Keratinocyte (primary cell): ENCODE measurements around the gene TACR1. TPM values are rescaled to one million over a fixed set of nuclear protein-coding genes. Genes with fewer than 3 reads are reported as not detected.
"Not testable (repeated sequence)": the region's sequence is repeated elsewhere in the genome, so short reads cannot be mapped to it uniquely, and the experiment has no call there.

ENCODE experiments used
- DNase-seq: peaks from one replicate; pipeline ENCODE4 v3.0.0-alpha.2; 2011; ENCODE audit warnings: low read depth, missing footprints, low spot score
- FAIRE-seq: peaks from 2 replicates; lab custom pipeline; 2011; peaks lifted over from hg19 to GRCh38; lab: Jason Lieb, UNC
- H2AFZ ChIP-seq: 2 replicates; pipeline ENCODE4 v1.6.0; 2012; ENCODE audit warnings: low read length, control low read depth, inconsistent platforms; ENCODE audit not compliant: control insufficient read depth
- H3K27ac ChIP-seq: 2 replicates; pipeline ENCODE4 v1.5.1; 2011; ENCODE audit warnings: low read length; ENCODE audit not compliant: control insufficient read depth, insufficient read depth
- H3K27me3 ChIP-seq: 3 replicates; pipeline ENCODE4 v1.6.0; 2011; ENCODE audit warnings: low read length; ENCODE audit not compliant: control insufficient read depth, insufficient read depth; ENCODE audit errors: extremely low read depth
- H3K36me3 ChIP-seq, 2 experiments: 2 replicates in 1 of 2; 3 replicates in 1 of 2; pipeline ENCODE4 v1.5.1; 2011; ENCODE audit warnings: low read length in 2 of 2, mild to moderate bottlenecking in 1 of 2; ENCODE audit not compliant: control insufficient read depth in 2 of 2, insufficient read depth in 2 of 2; ENCODE audit errors: extremely low read depth in 1 of 2
- H3K4me1 ChIP-seq: 3 replicates; pipeline ENCODE4 v1.5.1; 2011; ENCODE audit warnings: low read length; ENCODE audit not compliant: control insufficient read depth, insufficient read depth; ENCODE audit errors: extremely low read depth
- H3K4me2 ChIP-seq: 3 replicates; pipeline ENCODE4 v1.6.0; 2011; ENCODE audit warnings: low read depth, low read length; ENCODE audit not compliant: control insufficient read depth, insufficient read depth; ENCODE audit errors: extremely low read depth
- H3K4me3 ChIP-seq, 3 experiments: fragments of 200-600 bp in 1 of 3; sonication (generic) in 1 of 3; 2 replicates in 2 of 3; 3 replicates in 1 of 3; pipeline ENCODE4 v1.5.1; 2011 to 2016; ENCODE audit warnings: low read length in 3 of 3, mild to moderate bottlenecking in 3 of 3, control low read depth in 2 of 3, inconsistent platforms in 1 of 3, low read depth in 1 of 3, mixed read lengths in 1 of 3, mixed run types in 1 of 3, moderate library complexity in 1 of 3; ENCODE audit not compliant: control insufficient read depth in 2 of 3, insufficient read depth in 2 of 3; ENCODE audit errors: extremely low read depth in 1 of 3
- H3K79me2 ChIP-seq: 2 replicates; pipeline ENCODE4 v1.6.0; 2012; ENCODE audit warnings: low read length; ENCODE audit not compliant: control insufficient read depth, insufficient read depth
- H3K9ac ChIP-seq: 3 replicates; pipeline ENCODE4 v1.6.0; 2011; ENCODE audit warnings: low read length; ENCODE audit not compliant: control insufficient read depth, insufficient read depth; ENCODE audit errors: extremely low read depth
- H3K9me1 ChIP-seq: 3 replicates; pipeline ENCODE4 v1.6.0; 2011; ENCODE audit warnings: low read length; ENCODE audit not compliant: control insufficient read depth, insufficient read depth; ENCODE audit errors: extremely low read depth
- H3K9me3 ChIP-seq: 2 replicates; pipeline ENCODE4 v1.5.1; 2012; ENCODE audit warnings: low read depth, low read length; ENCODE audit not compliant: control insufficient read depth
- H4K20me1 ChIP-seq: 3 replicates; pipeline ENCODE4 v1.6.0; 2011; ENCODE audit warnings: low read length; ENCODE audit not compliant: control insufficient read depth, insufficient read depth; ENCODE audit errors: extremely low read depth
- CTCF ChIP-seq, 3 experiments: IDR thresholded peaks in 1 of 3; conservative IDR thresholded peaks in 1 of 3; optimal IDR thresholded peaks in 1 of 3; 2 replicates in 2 of 3; 3 replicates in 1 of 3; pipeline versions ENCODE3 to v1.5.1; 2011; ENCODE audit warnings: low read length in 3 of 3, mild to moderate bottlenecking in 3 of 3, moderate library complexity in 2 of 3, control low read depth in 1 of 3, inconsistent platforms in 1 of 3; ENCODE audit not compliant: insufficient read depth in 2 of 3; ENCODE audit errors: extremely low read depth in 1 of 3
- EZH2 ChIP-seq: IDR thresholded peaks from one replicate; pipeline ENCODE4 v1.6.1; 2012; ENCODE audit warnings: inconsistent platforms, mild to moderate bottlenecking, low read length, moderate library complexity
- dilution Hi-C: fragments of 300-500 bp; cut with MboI; formaldehyde crosslinking; loops from one replicate; pipeline ENCODE4 v1.7.0; 2020; ENCODE audit warnings: low sequenced_read_pairs; ENCODE audit not compliant: extremely low pct_ligation_motif_present
- polyA minus RNA-seq, 3 experiments: library from RNA; depleted of rRNA, polyadenylated mRNA; stranded (reverse); fragments of >200 nt; gene quantifications; 1 replicate in 1 of 3; 2 replicates in 1 of 3; 3 replicates in 1 of 3; pipeline ENCODE4 v1.2.3, GENCODE V29; 2011
- polyA plus RNA-seq, 5 experiments: library from polyadenylated mRNA; depleted of rRNA in 3 of 5; stranded (reverse) in 3 of 5; stranded (forward) in 1 of 5; unstranded in 1 of 5; fragments of >200 nt; gene quantifications; 1 replicate in 1 of 5; 2 replicates in 3 of 5; 3 replicates in 1 of 5; pipeline versions ENCODE4 v1.2.1 to v1.2.3, GENCODE V29; 2011 to 2012; ENCODE audit warnings: missing spikeins in 2 of 5, low read depth in 1 of 5, low replicate concordance in 1 of 5

Gene TACR1
- not detected in 3 replicates for polyA plus RNA-seq
- not detected for polyA plus RNA-seq (2011; ENCODE audit: low read depth)
- not detected in 2 replicates for polyA plus RNA-seq (2011; cell fraction: cytosol; rRNA removed)
- polyA plus RNA-seq (2011; cell fraction: nucleus; rRNA removed): not detected in 2 replicates
- 0.03 TPM in 1 of 2 replicates, not detected in the other for polyA plus RNA-seq (2012; ENCODE audit: low replicate concordance)
- not detected in 3 replicates for polyA minus RNA-seq
- not detected for polyA minus RNA-seq (2011; cell fraction: cytosol; rRNA and poly(A)+ RNA removed)
- polyA minus RNA-seq (2011; cell fraction: nucleus; rRNA and poly(A)+ RNA removed): not detected in 2 replicates

GRCh38 chr2:75199428-75200011 is at the start of gene TACR1:
TACR1 (minus strand) TSS chr2:75199520; CDS start chr2:75198934, 586 bp downstream.
- Histone ChIP-seq H4K20me1 (no peaks in the 10 kb centered on the region), H3K27ac (no peak within 1 kb of the TSS), H3K9me3 (no peaks in the 10 kb centered on the region), H3K79me2 (no peaks in the 10 kb centered on the region), H3K4me3 (peak within 1 kb of the TSS in 2 of 3 experiments; percentile 32 to 54), H3K4me2 (peak within 1 kb of the TSS; percentile 80), H3K4me1 (peaks cover 19% of the 10 kb centered on the region), H3K9me1 (no peaks in the 10 kb centered on the region), H3K36me3 (no peaks in the 10 kb centered on the region), H3K9ac (no peak within 1 kb of the TSS), H3K27me3 (peaks cover 59% of the 10 kb centered on the region), H2AFZ (peak within 1 kb of the TSS; percentile 56)
- peak; percentile 5 for DNase-seq
- dilution Hi-C loops: no loop called here
- TF ChIP-seq CTCF (optimal IDR thresholded peaks at IDR 0.05 in 1 of 3, IDR thresholded peaks at IDR 0.05 in 1 of 3, conservative IDR thresholded peaks at IDR 0.05 in 1 of 3; ENCODE audit: extremely low read depth in 1 of 3, insufficient read depth in 2 of 3, low read length in 3 of 3) (peak; percentile 45 to 80 (median 57)), EZH2 (peak; percentile 22)
- no peak for FAIRE-seq

- H3K9me1 ChIP-seq, H3K9me3 ChIP-seq, H2AFZ ChIP-seq, H3K4me1 ChIP-seq, H3K4me3 ChIP-seq, DNase-seq, H3K79me2 ChIP-seq, H3K9ac ChIP-seq, H3K27me3 ChIP-seq, H4K20me1 ChIP-seq, H3K4me2 ChIP-seq, H3K36me3 ChIP-seq, FAIRE-seq, H3K27ac ChIP-seq: not testable (repeated sequence)
- dilution Hi-C loops: loop anchor here (25.0 kb wide), 1 partner anchor 164 kb away; no protein-coding TSS in a partner anchor
Measured at GRCh38 chr2:75248581-75248980, 49.3 kb upstream of the TACR1 start.
